Osteoblast (primary cell): ENCODE measurements around the gene ERGIC3. TPM values are rescaled to one million over a fixed set of nuclear protein-coding genes. Genes with fewer than 3 reads are reported as not detected.

Experiments
- DNase-seq: peaks from one replicate; pipeline ENCODE4 v3.0.0; 2011; ENCODE audit warnings: low spot score, mixed read lengths; ENCODE audit not compliant: insufficient read length; ENCODE audit errors: missing footprints
- H2AFZ ChIP-seq: 2 replicates; pipeline ENCODE4 v1.6.0; 2011; ENCODE audit warnings: mild to moderate bottlenecking, low read length
- H3K27ac ChIP-seq: 2 replicates; pipeline ENCODE4 v1.5.1; 2011; ENCODE audit warnings: mild to moderate bottlenecking, low read depth, low read length, moderate library complexity
- H3K27me3 ChIP-seq: 2 replicates; pipeline ENCODE4 v1.6.0; 2012; ENCODE audit warnings: mild to moderate bottlenecking, control low read depth, inconsistent platforms, low read length, moderate library complexity; ENCODE audit not compliant: insufficient read depth
- H3K36me3 ChIP-seq: 2 replicates; pipeline ENCODE4 v1.5.1; 2011; ENCODE audit warnings: mild to moderate bottlenecking, low read length, control low read depth, moderate library complexity; ENCODE audit not compliant: insufficient read depth
- H3K4me1 ChIP-seq: 2 replicates; pipeline ENCODE4 v1.5.1; 2011; ENCODE audit warnings: mild to moderate bottlenecking, low read length, control low read depth, moderate library complexity; ENCODE audit not compliant: insufficient read depth
- H3K4me2 ChIP-seq: 2 replicates; pipeline ENCODE4 v1.6.0; 2011; ENCODE audit warnings: mild to moderate bottlenecking, low read length; ENCODE audit not compliant: insufficient read depth
- H3K4me3 ChIP-seq: fragments of 200-600 bp; sonication (generic); 3 replicates; pipeline ENCODE4 v1.5.1; 2012; ENCODE audit warnings: mild to moderate bottlenecking, low read length, inconsistent platforms; ENCODE audit not compliant: insufficient read depth
- H3K79me2 ChIP-seq: 2 replicates; pipeline ENCODE4 v1.6.0; 2012; ENCODE audit warnings: mild to moderate bottlenecking, low read length, control low read depth, inconsistent platforms; ENCODE audit not compliant: insufficient read depth
- H3K9me3 ChIP-seq: 2 replicates; pipeline ENCODE4 v1.5.1; 2011; ENCODE audit warnings: low read depth, low read length, control low read depth
- H4K20me1 ChIP-seq: 2 replicates; pipeline ENCODE4 v1.6.0; 2012; ENCODE audit warnings: mild to moderate bottlenecking, low read length, control low read depth; ENCODE audit not compliant: insufficient read depth
- total RNA-seq: library from RNA; depleted of rRNA; stranded (reverse); fragments of >200 nt; gene quantifications from 2 replicates; pipeline ENCODE4 v1.2.3, GENCODE V29; 2012
- TF ChIP-seq, protein P1 (sequence below): IDR thresholded peaks from 2 replicates; pipeline ENCODE4 v1.5.1; 2011; ENCODE audit warnings: mild to moderate bottlenecking, low read depth, low read length, moderate library complexity; ENCODE audit errors: extremely low read depth

ERGIC3 gene
- total RNA-seq, 1 donor, result 538 TPM

DNA sequence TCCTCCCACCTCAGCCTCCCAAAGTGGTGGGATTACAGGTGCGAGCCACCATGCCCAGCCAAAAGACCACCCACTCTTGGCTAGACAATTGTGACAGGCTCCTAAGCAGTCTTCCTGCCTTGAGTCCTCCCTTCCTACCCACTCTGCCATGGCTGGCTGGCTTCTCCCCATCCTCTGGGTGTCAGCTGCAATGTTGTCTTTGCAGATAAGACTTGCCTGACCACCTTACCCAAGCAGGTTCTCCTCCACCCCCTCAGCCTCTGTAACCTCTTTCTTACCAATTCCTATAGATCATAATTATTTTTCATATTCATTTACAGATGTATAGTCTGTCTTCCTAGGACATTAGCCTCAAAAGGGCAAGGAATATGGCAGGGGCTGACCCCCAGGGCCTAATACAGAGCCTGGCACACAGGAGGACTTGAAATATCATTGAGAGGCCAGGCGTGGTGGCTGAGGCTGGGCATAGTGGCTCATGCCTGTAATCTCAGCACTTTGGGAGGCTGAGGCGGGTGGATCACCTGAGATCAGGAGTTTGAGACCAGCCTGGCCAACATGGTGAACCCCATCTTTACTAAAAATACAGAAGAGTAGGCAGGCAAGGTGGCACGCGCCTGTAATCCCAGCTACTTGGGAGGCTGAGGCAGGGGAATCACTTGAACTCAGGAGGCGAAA is 45.0 kb downstream of the ERGIC3 start:
- Histone ChIP-seq H3K4me1 (no peaks in the 10 kb centered on the region), H4K20me1 (no peaks in the 10 kb centered on the region), H3K4me3 (no peak overlapping the region), H3K4me2 (no peak overlapping the region), H2AFZ (no peak overlapping the region), H3K27ac (no peak overlapping the region), H3K9me3 (no peaks in the 10 kb centered on the region), H3K36me3 (no peaks in the 10 kb centered on the region), H3K79me2 (no peaks in the 10 kb centered on the region), H3K27me3 (no peaks in the 10 kb centered on the region)
- no peak for DNase-seq
- TF ChIP-seq, protein P1, sequence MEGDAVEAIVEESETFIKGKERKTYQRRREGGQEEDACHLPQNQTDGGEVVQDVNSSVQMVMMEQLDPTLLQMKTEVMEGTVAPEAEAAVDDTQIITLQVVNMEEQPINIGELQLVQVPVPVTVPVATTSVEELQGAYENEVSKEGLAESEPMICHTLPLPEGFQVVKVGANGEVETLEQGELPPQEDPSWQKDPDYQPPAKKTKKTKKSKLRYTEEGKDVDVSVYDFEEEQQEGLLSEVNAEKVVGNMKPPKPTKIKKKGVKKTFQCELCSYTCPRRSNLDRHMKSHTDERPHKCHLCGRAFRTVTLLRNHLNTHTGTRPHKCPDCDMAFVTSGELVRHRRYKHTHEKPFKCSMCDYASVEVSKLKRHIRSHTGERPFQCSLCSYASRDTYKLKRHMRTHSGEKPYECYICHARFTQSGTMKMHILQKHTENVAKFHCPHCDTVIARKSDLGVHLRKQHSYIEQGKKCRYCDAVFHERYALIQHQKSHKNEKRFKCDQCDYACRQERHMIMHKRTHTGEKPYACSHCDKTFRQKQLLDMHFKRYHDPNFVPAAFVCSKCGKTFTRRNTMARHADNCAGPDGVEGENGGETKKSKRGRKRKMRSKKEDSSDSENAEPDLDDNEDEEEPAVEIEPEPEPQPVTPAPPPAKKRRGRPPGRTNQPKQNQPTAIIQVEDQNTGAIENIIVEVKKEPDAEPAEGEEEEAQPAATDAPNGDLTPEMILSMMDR, result no peak

DNA sequence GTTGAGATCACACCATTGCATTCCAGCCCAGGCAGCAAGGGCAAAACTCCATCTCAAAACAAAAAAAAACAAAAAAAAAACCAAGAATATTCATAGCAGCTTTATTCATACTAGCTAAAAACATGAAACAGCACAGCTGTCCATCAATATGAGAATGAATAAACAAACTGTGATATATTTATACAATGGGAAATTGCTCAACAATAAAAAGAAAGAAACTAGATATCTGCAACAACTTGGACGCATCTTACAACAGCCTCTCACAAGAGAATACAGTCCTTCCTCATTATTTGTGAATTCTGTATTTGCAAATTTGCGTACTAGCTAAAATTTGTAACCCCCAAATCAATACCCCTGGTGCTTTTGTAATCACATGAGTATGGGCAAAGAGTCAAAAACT is 45.6 kb downstream of the ERGIC3 start:
- H3K27ac ChIP-seq, result no peak overlapping the region

DNA sequence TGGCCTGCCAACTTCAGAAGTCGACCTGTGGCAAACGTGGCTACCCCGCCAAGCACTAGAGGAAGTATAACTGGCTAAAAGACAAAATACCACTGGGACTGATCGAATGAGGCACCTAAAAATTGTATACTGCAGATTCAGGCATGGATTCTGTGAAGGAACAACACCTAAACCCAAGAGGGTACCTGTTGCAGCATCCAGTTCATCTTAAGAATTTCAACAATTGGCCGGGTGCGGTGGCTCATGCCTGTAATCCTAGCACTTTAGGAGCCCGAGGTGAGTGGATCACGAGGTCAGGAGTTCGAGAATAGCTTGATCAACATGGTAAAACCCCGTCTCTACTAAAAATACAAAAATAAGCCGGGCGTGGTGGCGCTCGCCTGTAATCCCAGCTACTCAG is 46.5 kb downstream of the ERGIC3 start:
- Histone ChIP-seq H2AFZ (no peak overlapping the region), H3K4me1 (no peaks in the 10 kb centered on the region), H3K27ac (no peak overlapping the region), H3K9me3 (no peaks in the 10 kb centered on the region), H3K27me3 (no peaks in the 10 kb centered on the region), H4K20me1 (no peaks in the 10 kb centered on the region), H3K4me2 (no peak overlapping the region), H3K36me3 (no peaks in the 10 kb centered on the region), H3K4me3 (no peak overlapping the region), H3K79me2 (no peaks in the 10 kb centered on the region)
- TF ChIP-seq, protein P1, result no peak
- DNase-seq, result no peak

More for the DNA sequence above, 45.6 kb downstream of the ERGIC3 start:
- Histone ChIP-seq H3K27me3 (no peaks in the 10 kb centered on the region), H3K79me2 (no peaks in the 10 kb centered on the region), H3K4me1 (no peaks in the 10 kb centered on the region), H3K4me2 (no peak overlapping the region), H3K36me3 (no peaks in the 10 kb centered on the region), H3K9me3 (no peaks in the 10 kb centered on the region), H4K20me1 (no peaks in the 10 kb centered on the region), H2AFZ (no peak overlapping the region), H3K4me3 (no peak overlapping the region)
- DNase-seq, result no peak
- TF ChIP-seq, protein P1, result no peak

DNA sequence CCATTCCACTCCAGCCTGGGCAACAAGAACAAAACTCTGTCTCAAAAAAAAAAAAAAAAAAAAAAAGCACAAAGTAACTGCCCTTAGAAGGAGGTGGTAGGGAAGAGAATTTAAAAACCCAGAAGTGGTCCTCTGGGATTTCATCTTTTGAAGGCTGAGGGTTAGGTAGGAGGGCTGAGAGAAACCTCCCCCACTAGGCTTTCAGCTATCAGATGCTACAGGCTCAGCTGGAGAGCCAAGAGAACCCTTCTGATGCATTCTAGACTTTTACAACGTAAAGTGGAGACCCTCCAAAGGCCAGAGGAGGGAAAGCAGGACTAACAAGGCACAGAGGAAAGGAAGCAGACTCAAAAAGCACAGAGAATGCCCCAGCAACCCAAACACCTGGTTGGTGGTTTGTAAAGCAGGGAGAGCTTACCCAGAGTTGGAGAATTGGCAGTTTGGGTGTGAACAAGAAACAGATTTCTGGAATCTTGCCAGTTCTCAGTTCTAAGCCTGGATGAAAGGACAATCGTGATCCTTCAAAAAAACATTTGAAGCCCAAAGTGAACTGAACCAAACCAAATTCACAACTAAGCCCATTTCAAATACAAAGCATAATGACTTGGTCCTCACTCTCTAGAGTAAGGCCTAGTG is 50.6 kb downstream of the ERGIC3 start:
- Histone ChIP-seq H3K4me1 (no peaks in the 10 kb centered on the region), H4K20me1 (no peaks in the 10 kb centered on the region), H3K9me3 (no peaks in the 10 kb centered on the region), H3K4me2 (no peak overlapping the region), H3K79me2 (no peaks in the 10 kb centered on the region), H3K36me3 (no peaks in the 10 kb centered on the region), H3K27ac (no peak overlapping the region), H3K4me3 (no peak overlapping the region), H2AFZ (no peak overlapping the region), H3K27me3 (no peaks in the 10 kb centered on the region)
- TF ChIP-seq, protein P1, result no peak
- no peak for DNase-seq
